Psoas muscle (tissue), 8 donors: ENCODE measurements around the gene ETV6. TPM values are rescaled to one million over a fixed set of nuclear protein-coding genes. Genes with fewer than 3 reads are reported as not detected.

ENCODE experiments used
- ATAC-seq, 4 donors: fragments of 200-7000 bp; cut with Tn5 transposase; one replicate each; pipeline ENCODE4 v1.9.1; 2020; ENCODE audit warnings: moderate library complexity in 3 of 4, mild to moderate bottlenecking in 2 of 4
- DNase-seq, 2 donors: peaks; one replicate each; pipeline ENCODE4 v3.0.0-alpha.2; 2020
- H3K27ac ChIP-seq: fragments of 200-600 bp; one replicate; pipeline ENCODE4 v1.8.0; 2022
- H3K27me3 ChIP-seq, 3 donors: fragments of 200-600 bp in 1 of 3; one replicate each; pipeline versions ENCODE4 v1.6.1 to v1.8.0; 2013 to 2022; ENCODE audit warnings: low read length in 2 of 3, mild to moderate bottlenecking in 2 of 3, moderate library complexity in 1 of 3; ENCODE audit not compliant: insufficient read depth in 3 of 3
- H3K36me3 ChIP-seq, 2 donors: fragments of 200-600 bp in 1 of 2; one replicate each; pipeline versions ENCODE4 v1.6.1 to v1.8.0; 2013 to 2022; ENCODE audit warnings: low read depth in 1 of 2, mild to moderate bottlenecking in 1 of 2, moderate library complexity in 1 of 2; ENCODE audit not compliant: insufficient read depth in 1 of 2
- H3K4me1 ChIP-seq: fragments of 200-600 bp; one replicate; pipeline ENCODE4 v1.8.0; 2022
- H3K4me3 ChIP-seq: fragments of 200-600 bp; one replicate; pipeline ENCODE4 v1.8.0; 2022; ENCODE audit warnings: mild to moderate bottlenecking
- H3K9me3 ChIP-seq: fragments of 200-600 bp; one replicate; pipeline ENCODE4 v1.8.0; 2022
- CTCF ChIP-seq: fragments of 200-600 bp; IDR thresholded peaks from one replicate; pipeline ENCODE4 v1.8.0; 2022; ENCODE audit warnings: antibody characterized with exemption
- WGBS, 3 donors: extraction: QIAGEN DNeasy Blood & Tissue Kit; methylation state at CpG; one replicate each; pipeline versions ENCODE4 v1.1.6 to v1.1.7; 2013; 5-methylcytosine and 5-hydroxymethylcytosine counted together
- intact Hi-C, 2 donors: fragments of 100-400 bp; cut with DNase I; formaldehyde crosslinking; loops; one replicate each; pipeline versions ENCODE4 v1.11.0 to v1.14.2; 2022
- polyA plus RNA-seq, 3 donors: library from polyadenylated mRNA; stranded (reverse); fragments of 200-250 nt; gene quantifications; one replicate each; pipeline ENCODE4 v1.2.3, GENCODE V29; 2013
- total RNA-seq, 4 donors: library from RNA; stranded (reverse); fragmentation: NEBNext Ultra II Directional in 2 of 4; extraction: Animal tissue kit (Norgen Biotek cat#: 25700) in 2 of 4; gene quantifications; one replicate each; pipeline versions ENCODE4 v1.2.1 to v1.2.4, GENCODE V29; 2021 to 2023
- donor health status: healthy with polysubstance abuse.
- donor health status: DM: no; HTN: no; CAD: no; lungs with moderate emphysema.
- donor health status: Bipolar disorder and iron deficiency.
- donor health status: healthy.
- donor health status: DM: yes; HTN: yes; CAD: no.
- donor health status: DM: no; HTN: no; CAD: no.
- donor health status: DM: no; HTN: no; CAD: no.
- donor health status: DM: yes; HTN: yes; CAD: no.

The ETV6 gene
- total and polyA plus RNA-seq, 7 donors = 2.8 to 22.9 (median 4.9) TPM

GRCh38 chr12:11941606-11942337 lies 292.3 kb downstream of the ETV6 start:
- no peak for TF ChIP-seq CTCF
- Histone ChIP-seq H3K27ac (no peak overlapping the region), H3K27me3 (no peaks in the 10 kb centered on the region), H3K9me3 (no peaks in the 10 kb centered on the region), H3K4me3 (no peak overlapping the region), H3K4me1 (no peaks in the 10 kb centered on the region), H3K36me3 (no peaks in the 10 kb centered on the region)
- WGBS, 3 donors = 29 to 52% (median 31%) methylated on average over 1 of the region's 1 CpG
- ATAC-seq (no peak), DNase-seq (no peak)
- intact Hi-C loops = no loop called here

- no peak for TF ChIP-seq CTCF
- Histone ChIP-seq H3K9me3 (no peaks in the 10 kb centered on the region), H3K27ac (no peak overlapping the region), H3K36me3 (no peaks in the 10 kb centered on the region), H3K4me1 (no peaks in the 10 kb centered on the region), H3K27me3 (no peaks in the 10 kb centered on the region), H3K4me3 (no peak overlapping the region)
- no peak for ATAC-seq
- intact Hi-C loops = no loop called here
- DNase-seq = no peak
- WGBS, 3 donors = 70 to 78% (median 73%) methylated on average over 12 of the region's 12 CpGs
Measured at GRCh38 chr12:11943919-11944700, 294.6 kb downstream of the ETV6 start.
